Prostate gland (tissue), 2 donors: ENCODE measurements around the gene RECK. TPM values are rescaled to one million over a fixed set of nuclear protein-coding genes. Genes with fewer than 3 reads are reported as not detected.

ENCODE experiments used
- DNase-seq: peaks from one replicate; pipeline ENCODE4 v3.0.0-alpha.2; 2019; ENCODE audit warnings: low spot score
- H3K27ac ChIP-seq, 2 donors: fragments of 200-600 bp; sonication (generic); 2 replicates each; pipeline ENCODE4 v1.5.1; 2017 to 2019
- H3K27me3 ChIP-seq: fragments of 200-600 bp; sonication (generic); replicated peaks from 2 replicates; pipeline ENCODE4 v1.5.1; 2019; ENCODE audit not compliant: insufficient read depth
- H3K36me3 ChIP-seq, 2 donors: fragments of 200-600 bp; sonication (generic); 1 replicate in 1 of 2; 2 replicates in 1 of 2; pipeline versions ENCODE4 v1.5.1 to v1.8.1; 2017 to 2019
- H3K4me1 ChIP-seq: fragments of 200-600 bp; sonication (generic); replicated peaks from 2 replicates; pipeline ENCODE4 v1.5.1; 2019
- H3K4me3 ChIP-seq, 2 donors: fragments of 200-600 bp; sonication (generic); 2 replicates each; pipeline ENCODE4 v1.5.1; 2017 to 2019
- H3K9me3 ChIP-seq: fragments of 200-600 bp; sonication (generic); 2 replicates; pipeline ENCODE4 v1.5.1; 2017
- CTCF ChIP-seq, 4 experiments: fragments of 200-600 bp in 2 of 4; fragments of 450-650 bp in 2 of 4; sonication (generic) in 2 of 4; IDR thresholded peaks; 1 replicate in 3 of 4; 2 replicates in 1 of 4; pipeline ENCODE4 v1.5.1; 2016 to 2019; ENCODE audit warnings: antibody characterized with exemption in 4 of 4, mild to moderate bottlenecking in 2 of 4, moderate library complexity in 2 of 4
- POLR2A ChIP-seq: fragments of 450-650 bp; IDR thresholded peaks from one replicate; pipeline ENCODE4 v1.6.1; 2016; ENCODE audit warnings: antibody characterized with exemption, mild to moderate bottlenecking
- POLR2AphosphoS5 ChIP-seq: sonication (generic); formaldehyde crosslinking; IDR thresholded peaks from one replicate; pipeline ENCODE4 v1.6.1; 2017; ENCODE audit warnings: antibody characterized with exemption
- WGBS: methylation state at CpG from one replicate; pipeline ENCODE4 v1.1.5; 2018; 5-methylcytosine and 5-hydroxymethylcytosine counted together
- intact Hi-C: fragments of 100-400 bp; cut with DNase I; formaldehyde crosslinking; loops from one replicate; pipeline ENCODE4 v1.14.2; 2022
- total RNA-seq, 2 donors: library from RNA; depleted of rRNA; stranded (reverse); fragments of >200 nt; gene quantifications; one replicate each; pipeline ENCODE4 v1.1.0, GENCODE V29; 2016

The RECK gene
- total RNA-seq, 2 donors from 2014 or later: 6.1 to 7.7 TPM

GRCh38 chr9:36163786-36164170, 127.1 kb downstream of the RECK start:
- H3K4me1 ChIP-seq: peaks cover 3% of the 10 kb centered on the region
- TF ChIP-seq POLR2A (no peak), POLR2AphosphoS5 (no peak), CTCF (IDR thresholded peaks at IDR 0.05) (no peak)
- H3K27me3 ChIP-seq: no peaks in the 10 kb centered on the region
- no peaks in the 10 kb centered on the region for H3K36me3 ChIP-seq
- no peak for DNase-seq
- intact Hi-C loops: loop anchor here (2.0 to 10.0 kb wide), 2 partner anchors 21 to 219 kb away; no protein-coding TSS in a partner anchor
- no peaks in the 10 kb centered on the region for H3K9me3 ChIP-seq
- 59% methylated on average over 4 of the region's 4 CpGs for WGBS
- H3K4me3 ChIP-seq: no peak overlapping the region
- H3K27ac ChIP-seq: peak overlapping the region; percentile 60 to 61

- intact Hi-C loops: loop anchor here (10.0 kb wide), 1 partner anchor 220 kb away; no protein-coding TSS in a partner anchor
- no peaks in the 10 kb centered on the region for H3K9me3 ChIP-seq
- no peak for DNase-seq
- TF ChIP-seq CTCF (IDR thresholded peaks at IDR 0.05) (no peak), POLR2A (no peak)
- H3K4me3 ChIP-seq: no peak overlapping the region
- H3K36me3 ChIP-seq: no peaks in the 10 kb centered on the region
- peak overlapping the region in 1 of 2 donors; percentile 61 for H3K27ac ChIP-seq
- H3K4me1 ChIP-seq: peaks cover 3% of the 10 kb centered on the region
- no peaks in the 10 kb centered on the region for H3K27me3 ChIP-seq
- WGBS: 77% methylated on average over 6 of the region's 6 CpGs
Measured at GRCh38 chr9:36164372-36164771, 127.7 kb downstream of the RECK start.

GRCh38 chr9:36164989-36165388, 128.3 kb downstream of the RECK start:
- no peaks in the 10 kb centered on the region for H3K9me3 ChIP-seq
- H3K27ac ChIP-seq: peak overlapping the region; percentile 61 to 68
- TF ChIP-seq POLR2AphosphoS5 (no peak), CTCF (IDR thresholded peaks at IDR 0.05) (no peak), POLR2A (no peak)
- peaks cover 3% of the 10 kb centered on the region for H3K4me1 ChIP-seq
- H3K27me3 ChIP-seq: no peaks in the 10 kb centered on the region
- no peak for DNase-seq
- H3K4me3 ChIP-seq: no peak overlapping the region
- intact Hi-C loops: loop anchor here (10.0 kb wide), 1 partner anchor 220 kb away; no protein-coding TSS in a partner anchor
- no peaks in the 10 kb centered on the region for H3K36me3 ChIP-seq
- 70% methylated on average over 3 of the region's 3 CpGs for WGBS

GRCh38 chr9:36165826-36166167, 129.1 kb downstream of the RECK start:
- intact Hi-C loops: loop anchor here (2.0 to 10.0 kb wide), 3 partner anchors 29 to 221 kb away; partner anchors contain the start of gene GLIPR2
- peak overlapping the region; percentile 34 to 40 for H3K4me3 ChIP-seq
- WGBS: 35% methylated on average over 12 of the region's 12 CpGs

More at GRCh38 chr9:36165826-36166167, 129.1 kb downstream of the RECK start:
- no peak for DNase-seq
- Histone ChIP-seq H3K36me3 (no peaks in the 10 kb centered on the region), H3K27me3 (no peaks in the 10 kb centered on the region), H3K27ac (peak overlapping the region; percentile 61 to 68), H3K9me3 (no peaks in the 10 kb centered on the region), H3K4me1 (peaks cover 3% of the 10 kb centered on the region)
- no peak for TF ChIP-seq POLR2AphosphoS5
- no peak for TF ChIP-seq CTCF (IDR thresholded peaks at IDR 0.05)
- TF ChIP-seq POLR2A: no peak
